ENCODE measurements around the gene TTC13. TPM values are rescaled to one million over a fixed set of nuclear protein-coding genes. Genes with fewer than 3 reads are reported as not detected.
"Not testable (repeated sequence)": the region's sequence is repeated elsewhere in the genome, so short reads cannot be mapped to it uniquely, and the experiment has no call there.

The TTC13 gene
- total RNA-seq, 1 donor from 2014 or later = 20.6 TPM

- Mint-ChIP-seq H3K27me3 (no peaks in the 10 kb centered on the region), H3K4me3 (no peak overlapping the region), H3K36me3 (peaks cover 3% of the 10 kb centered on the region), H3K4me1 (ENCODE audit: unreplicated experiment) (no peaks in the 10 kb centered on the region), H3K27ac (no peak overlapping the region), H3K9me3 (no peaks in the 10 kb centered on the region)
- TF ChIP-seq, protein P1, sequence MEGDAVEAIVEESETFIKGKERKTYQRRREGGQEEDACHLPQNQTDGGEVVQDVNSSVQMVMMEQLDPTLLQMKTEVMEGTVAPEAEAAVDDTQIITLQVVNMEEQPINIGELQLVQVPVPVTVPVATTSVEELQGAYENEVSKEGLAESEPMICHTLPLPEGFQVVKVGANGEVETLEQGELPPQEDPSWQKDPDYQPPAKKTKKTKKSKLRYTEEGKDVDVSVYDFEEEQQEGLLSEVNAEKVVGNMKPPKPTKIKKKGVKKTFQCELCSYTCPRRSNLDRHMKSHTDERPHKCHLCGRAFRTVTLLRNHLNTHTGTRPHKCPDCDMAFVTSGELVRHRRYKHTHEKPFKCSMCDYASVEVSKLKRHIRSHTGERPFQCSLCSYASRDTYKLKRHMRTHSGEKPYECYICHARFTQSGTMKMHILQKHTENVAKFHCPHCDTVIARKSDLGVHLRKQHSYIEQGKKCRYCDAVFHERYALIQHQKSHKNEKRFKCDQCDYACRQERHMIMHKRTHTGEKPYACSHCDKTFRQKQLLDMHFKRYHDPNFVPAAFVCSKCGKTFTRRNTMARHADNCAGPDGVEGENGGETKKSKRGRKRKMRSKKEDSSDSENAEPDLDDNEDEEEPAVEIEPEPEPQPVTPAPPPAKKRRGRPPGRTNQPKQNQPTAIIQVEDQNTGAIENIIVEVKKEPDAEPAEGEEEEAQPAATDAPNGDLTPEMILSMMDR (conservative IDR thresholded peaks at IDR 0.05) = no peak
- DNase-seq (ENCODE audit: extremely low spot score, unreplicated experiment) = no peak
Observed at GRCh38 chr1:230985711-230986110, 7.0 kb upstream of the TTC13 start.

- not testable (repeated sequence) for H3K9me3 Mint-ChIP-seq; DNase-seq (ENCODE audit: extremely low spot score, unreplicated experiment); H3K36me3 Mint-ChIP-seq; H3K27ac Mint-ChIP-seq; H3K4me1 Mint-ChIP-seq (ENCODE audit: unreplicated experiment); H3K4me3 Mint-ChIP-seq; H3K27me3 Mint-ChIP-seq
Observed at GRCh38 chr1:230984622-230985515, 6.2 kb upstream of the TTC13 start.

DNA sequence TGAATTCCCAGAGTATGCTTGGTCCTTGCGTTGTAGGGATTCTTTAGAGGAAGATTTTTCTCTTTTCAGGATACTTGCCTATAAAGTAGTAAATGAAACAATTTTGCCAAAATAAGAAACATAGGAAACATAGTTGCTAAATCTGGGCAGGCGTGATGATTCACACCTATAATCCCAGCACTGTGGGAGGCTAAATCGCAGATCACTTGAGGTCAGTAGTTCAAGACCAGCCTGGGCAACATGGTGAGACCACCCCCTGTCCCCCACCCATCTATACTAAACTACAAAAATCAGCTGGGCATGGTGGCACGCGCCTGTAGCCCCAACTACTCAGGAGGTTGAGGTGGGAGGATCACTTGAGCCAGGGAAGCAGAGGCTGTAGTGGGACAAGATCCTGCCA is 5.2 kb upstream of the TTC13 start:
- TF ChIP-seq, protein P1 (conservative IDR thresholded peaks at IDR 0.05) = no peak
- H3K27ac Mint-ChIP-seq = no peak overlapping the region

DNA sequence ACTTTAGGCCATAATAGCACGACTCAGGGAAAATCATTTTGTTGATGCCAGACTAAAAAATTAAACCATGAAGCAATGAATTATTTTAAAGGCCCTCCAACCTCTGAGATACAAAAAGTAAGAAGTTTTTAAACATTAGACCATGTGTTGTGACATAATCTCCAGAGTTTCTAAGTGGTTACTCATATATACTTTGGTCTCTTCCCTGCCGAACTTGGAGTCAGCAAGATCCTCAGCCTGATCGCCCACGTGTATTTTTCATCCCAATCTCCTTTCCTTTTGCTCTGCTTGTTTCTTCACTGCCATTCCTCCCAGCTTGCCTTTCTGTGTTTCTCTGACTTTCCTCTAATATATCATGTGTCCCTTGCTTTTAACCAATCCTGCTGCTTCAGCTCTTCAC is 4.0 kb upstream of the TTC13 start:
- no peak overlapping the region for H3K4me3 Mint-ChIP-seq
- no peaks in the 10 kb centered on the region for H3K9me3 Mint-ChIP-seq
- H3K36me3 Mint-ChIP-seq = peaks cover 3% of the 10 kb centered on the region
- H3K27ac Mint-ChIP-seq = no peak overlapping the region
- no peaks in the 10 kb centered on the region for H3K27me3 Mint-ChIP-seq
- peaks cover 11% of the 10 kb centered on the region for H3K4me1 Mint-ChIP-seq (ENCODE audit: unreplicated experiment)
- DNase-seq (ENCODE audit: extremely low spot score, unreplicated experiment) = no peak
- TF ChIP-seq, protein P1 (conservative IDR thresholded peaks at IDR 0.05) = no peak

More for the DNA sequence above, 5.2 kb upstream of the TTC13 start:
- Mint-ChIP-seq H3K27me3 (no peaks in the 10 kb centered on the region), H3K4me3 (no peak overlapping the region), H3K4me1 (ENCODE audit: unreplicated experiment) (peaks cover 10% of the 10 kb centered on the region), H3K9me3 (no peaks in the 10 kb centered on the region), H3K36me3 (peaks cover 3% of the 10 kb centered on the region)
- DNase-seq (ENCODE audit: extremely low spot score, unreplicated experiment) = no peak

- Mint-ChIP-seq H3K4me1 (ENCODE audit: unreplicated experiment) (peaks cover 16% of the 10 kb centered on the region), H3K9me3 (no peaks in the 10 kb centered on the region), H3K4me3 (peak overlapping the region; percentile 98), H3K27me3 (no peaks in the 10 kb centered on the region), H3K36me3 (no peaks in the 10 kb centered on the region), H3K27ac (no peak overlapping the region)
- DNase-seq (ENCODE audit: extremely low spot score, unreplicated experiment) = no peak
- TF ChIP-seq, protein P1 (conservative IDR thresholded peaks at IDR 0.05) = no peak
Observed at GRCh38 chr1:230979952-230980351, 1.3 kb upstream of the TTC13 start.

DNA sequence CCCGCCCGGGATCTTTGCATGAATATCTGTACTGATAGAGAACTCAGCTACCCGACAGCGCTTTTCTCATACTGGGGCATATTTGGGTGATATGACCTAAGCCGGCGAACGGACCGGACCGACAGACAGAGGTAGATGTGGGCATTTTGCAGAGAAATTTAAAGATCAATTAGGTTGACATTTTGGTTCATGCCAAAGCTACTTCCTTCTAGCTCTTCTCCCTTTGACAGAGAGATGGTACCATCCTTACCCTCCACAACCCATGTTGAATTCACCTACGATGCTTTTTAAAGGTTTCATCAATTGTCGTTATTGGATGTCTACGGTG is 692 bp upstream of the TTC13 start:
- TF ChIP-seq, protein P1 (conservative IDR thresholded peaks at IDR 0.05) = no peak
- Mint-ChIP-seq H3K9me3 (no peaks in the 10 kb centered on the region), H3K4me3 (peak overlapping the region; percentile 98)

More for the DNA sequence above, 692 bp upstream of the TTC13 start:
- peak overlapping the region; percentile 87 for H3K27ac Mint-ChIP-seq
- H3K36me3 Mint-ChIP-seq = no peaks in the 10 kb centered on the region
- no peak for DNase-seq (ENCODE audit: extremely low spot score, unreplicated experiment)
- H3K4me1 Mint-ChIP-seq (ENCODE audit: unreplicated experiment) = peaks cover 16% of the 10 kb centered on the region
- H3K27me3 Mint-ChIP-seq = no peaks in the 10 kb centered on the region
